AG04450 (cell line): ENCODE measurements around the gene RNF227. TPM values are rescaled to one million over a fixed set of nuclear protein-coding genes. Genes with fewer than 3 reads are reported as not detected.
"Not testable (repeated sequence)": the region's sequence is repeated elsewhere in the genome, so short reads cannot be mapped to it uniquely, and the experiment has no call there.

Source experiments
- CTCF ChIA-PET: fragments of 300-600, 350-600 bp; formaldehyde crosslinking; extraction: SDS; loops from one replicate; lab custom pipeline; 2022; ENCODE audit warnings: antibody characterized with exemption, inconsistent platforms; lab: Charles Lee
- POLR2A ChIA-PET: fragments of 350-600 bp; formaldehyde crosslinking; extraction: SDS; loops from one replicate; lab custom pipeline; 2021; ENCODE audit warnings: antibody characterized with exemption, inconsistent platforms; lab: Yijun Ruan, JAX
- DNase-seq: peaks from one replicate; pipeline ENCODE4 v3.0.0-alpha.2; 2011; ENCODE audit warnings: low read depth, low spot score
- H3K27ac ChIP-seq: one replicate; pipeline ENCODE4 v1.5.1; 2012; ENCODE audit warnings: low read depth, low read length, control low read depth
- H3K27me3 ChIP-seq: one replicate; pipeline ENCODE4 v1.6.0; 2012; ENCODE audit warnings: low read length; ENCODE audit not compliant: control insufficient read depth, insufficient read depth
- H3K4me3 ChIP-seq: 2 replicates; pipeline ENCODE4 v1.5.1; 2011; ENCODE audit warnings: mild to moderate bottlenecking, low read depth, low read length, control low read depth
- H3K9me3 ChIP-seq: 2 replicates; pipeline ENCODE4 v1.5.1; 2012; ENCODE audit warnings: low read length; ENCODE audit not compliant: control insufficient read depth, insufficient read depth
- CTCF ChIP-seq: IDR thresholded peaks from 2 replicates; pipeline ENCODE4 v1.5.1; 2011; ENCODE audit warnings: low read depth, low read length, control low read depth, inconsistent platforms
- polyA plus RNA-seq: library from polyadenylated mRNA; depleted of rRNA; stranded (reverse); fragments of >200 nt; gene quantifications from 2 replicates; pipeline ENCODE4 v1.2.3, GENCODE V29; 2011

The RNF227 gene
- polyA plus RNA-seq, 1 experiment: 1.4 TPM

- ChIA-PET CTCF (interaction anchor here (0.6 to 1.1 kb wide), 3 partner anchors 13 to 204 kb away, joined by 3 to 8 read pairs (median 4); no protein-coding TSS in a partner anchor), POLR2A (no interaction called here)
- Histone ChIP-seq H3K27ac (no peak overlapping the region), H3K4me3 (no peak overlapping the region), H3K27me3 (peaks cover 8% of the 10 kb centered on the region), H3K9me3 (no peaks in the 10 kb centered on the region)
- no peak for TF ChIP-seq CTCF
- no peak for DNase-seq
Observed at GRCh38 chr17:7955414-7956227, 39.5 kb upstream of the RNF227 start.

DNA sequence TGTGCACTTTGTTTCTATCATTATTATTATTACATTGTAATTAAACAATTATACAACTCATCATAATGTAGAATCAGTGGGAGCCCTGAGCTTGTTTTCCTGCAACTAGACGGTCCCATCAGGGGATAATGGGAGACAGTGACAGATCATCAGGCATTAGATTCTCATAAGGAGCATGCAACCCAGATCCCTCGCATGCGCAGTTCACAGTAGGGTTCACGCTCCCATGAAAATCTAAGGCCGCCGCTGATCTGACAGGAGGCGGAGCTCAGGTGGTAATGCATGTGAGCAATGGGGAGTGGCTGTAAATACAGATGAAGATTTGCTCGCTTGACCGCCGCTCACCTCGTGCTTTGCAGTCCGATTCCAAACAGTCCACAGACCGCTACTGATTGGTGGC is 37.2 kb upstream of the RNF227 start:
- DNase-seq, H3K27ac ChIP-seq, H3K27me3 ChIP-seq, POLR2A ChIA-PET, H3K4me3 ChIP-seq, H3K9me3 ChIP-seq: not testable (repeated sequence)
- CTCF ChIA-PET: interaction anchor here (1.3 to 1.7 kb wide), 2 partner anchors 36 to 37 kb away, joined by 4 to 5 read pairs; no protein-coding TSS in a partner anchor

- CTCF ChIA-PET: no interaction called here
- Histone ChIP-seq H3K4me3 (no peak overlapping the region), H3K27ac (no peak overlapping the region), H3K27me3 (no peaks in the 10 kb centered on the region), H3K9me3 (no peaks in the 10 kb centered on the region)
- TF ChIP-seq CTCF: no peak
- DNase-seq: no peak
- POLR2A ChIA-PET: no interaction called here
Observed at GRCh38 chr17:7951143-7951792, 35.2 kb upstream of the RNF227 start.

- Histone ChIP-seq H3K27ac (no peak overlapping the region), H3K9me3 (no peaks in the 10 kb centered on the region), H3K4me3 (no peak overlapping the region), H3K27me3 (no peaks in the 10 kb centered on the region)
- POLR2A ChIA-PET: no interaction called here
- CTCF ChIA-PET: interaction anchor here (0.7 kb wide), 1 partner anchor 39 kb away, joined by 4 read pairs; no protein-coding TSS in a partner anchor
- no peak for DNase-seq
- no peak for TF ChIP-seq CTCF
Observed at GRCh38 chr17:7950578-7950977, 34.5 kb upstream of the RNF227 start.

DNA sequence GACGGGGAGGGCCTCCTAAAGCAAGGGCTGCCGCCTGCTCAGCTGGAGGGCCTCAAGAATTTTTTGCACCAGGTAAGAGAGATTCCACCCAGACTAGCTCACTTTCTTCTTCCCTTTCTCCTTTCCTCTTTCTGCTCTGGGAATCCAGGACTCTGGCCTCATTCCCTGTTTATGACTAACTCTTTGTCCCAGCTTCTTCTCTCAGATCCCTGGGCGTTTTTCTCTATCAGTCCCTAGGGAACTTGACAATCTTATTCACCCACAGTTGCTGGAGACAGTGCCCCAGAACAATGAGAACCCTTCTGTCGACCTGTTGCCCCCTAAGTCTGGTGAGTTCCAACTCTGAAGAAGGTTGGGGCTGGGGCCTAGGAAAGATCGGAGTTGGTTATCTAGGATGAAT is 31.6 kb upstream of the RNF227 start:
- Histone ChIP-seq H3K9me3 (no peaks in the 10 kb centered on the region; the same call in 1 of the 2 replicates), H3K4me3 (no peak overlapping the region), H3K27me3 (no peaks in the 10 kb centered on the region), H3K27ac (no peak overlapping the region)
- TF ChIP-seq CTCF: no peak
- ChIA-PET POLR2A (interaction anchor here (1.0 kb wide), 1 partner anchor 15 kb away, joined by 3 read pairs; the partner anchor contains the start of genes CNTROB and TRAPPC1), CTCF (interaction anchor here (0.5 to 2.4 kb wide), 5 partner anchors 11 to 267 kb away, joined by 3 to 6 read pairs (median 4); no protein-coding TSS in a partner anchor)
- no peak for DNase-seq
